HG02571 (cell line): ENCODE measurements around the gene THAP7.
"Not testable (repeated sequence)": the region's sequence is repeated elsewhere in the genome, so short reads cannot be mapped to it uniquely, and the experiment has no call there.

Experiments
- ATAC-seq: cut with Tn5 transposase; IDR thresholded peaks from one replicate; pipeline ENCODE4 v1.9.1; 2021; ENCODE audit warnings: mild to moderate bottlenecking, moderate library complexity; ENCODE audit not compliant: unreplicated experiment

THAP7 gene, protein sequence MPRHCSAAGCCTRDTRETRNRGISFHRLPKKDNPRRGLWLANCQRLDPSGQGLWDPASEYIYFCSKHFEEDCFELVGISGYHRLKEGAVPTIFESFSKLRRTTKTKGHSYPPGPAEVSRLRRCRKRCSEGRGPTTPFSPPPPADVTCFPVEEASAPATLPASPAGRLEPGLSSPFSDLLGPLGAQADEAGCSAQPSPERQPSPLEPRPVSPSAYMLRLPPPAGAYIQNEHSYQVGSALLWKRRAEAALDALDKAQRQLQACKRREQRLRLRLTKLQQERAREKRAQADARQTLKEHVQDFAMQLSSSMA

GRCh38 chr22:21001601-21002325, at the start of gene THAP7:
THAP7 (minus strand) TSS chr22:21002118; CDS start chr22:21001911, 207 bp downstream.
- peak; percentile 77 for ATAC-seq

DNA sequence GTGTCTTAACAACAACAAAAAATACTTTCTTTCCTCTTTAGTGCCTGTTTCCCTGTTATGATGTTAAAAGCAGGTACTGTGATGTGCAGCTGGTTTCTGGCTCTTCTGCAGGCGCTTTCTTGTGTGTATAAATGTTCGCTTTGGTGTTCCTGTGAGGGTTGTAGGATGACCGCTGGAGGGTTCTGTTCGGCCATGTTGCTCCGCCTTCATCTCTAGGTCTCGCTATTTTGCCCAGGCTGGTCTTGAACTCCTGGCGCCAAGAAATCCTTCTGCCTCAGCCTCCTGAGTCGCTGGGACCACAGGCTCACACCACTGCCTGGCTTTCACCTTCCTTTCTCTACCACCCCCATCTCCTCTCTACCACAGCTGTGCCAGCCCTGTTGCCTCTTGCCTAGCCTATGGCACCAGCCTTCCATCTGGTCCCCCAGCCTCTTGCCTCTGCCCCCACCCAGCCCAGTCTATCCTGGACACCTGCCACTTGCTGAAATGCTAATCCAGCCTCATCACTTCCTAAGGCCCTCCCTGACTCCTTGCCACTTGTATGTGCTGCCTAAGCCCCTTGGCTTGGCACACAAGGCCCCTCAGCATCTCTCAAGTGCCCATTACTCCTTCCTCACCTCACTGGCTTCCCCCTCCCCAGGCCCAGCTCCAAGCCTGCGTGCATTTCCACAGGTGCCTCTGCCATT, 49.4 kb upstream of the THAP7 start:
- no peak for ATAC-seq

GRCh38 chr22:21048965-21049364, 47.0 kb upstream of the THAP7 start:
- ATAC-seq: not testable (repeated sequence)

DNA sequence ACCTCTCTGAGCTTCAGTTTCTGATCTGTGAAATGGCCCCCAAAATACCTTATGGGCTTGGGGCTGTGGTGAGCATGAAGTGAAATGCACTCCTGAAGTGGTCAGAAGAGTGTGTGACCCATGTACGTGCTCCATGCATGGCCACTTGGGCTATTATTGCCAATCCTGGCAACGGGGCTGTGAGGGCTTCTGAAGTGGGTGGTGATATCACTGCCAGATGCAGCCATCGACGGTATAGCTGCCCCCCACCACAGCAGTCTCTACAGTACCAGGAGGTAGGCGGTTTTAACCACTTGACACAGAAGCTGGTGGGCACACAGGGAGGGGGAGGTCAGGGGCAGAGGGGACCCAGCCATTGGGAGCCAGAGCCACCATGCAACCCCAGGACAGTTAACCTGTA, 46.5 kb upstream of the THAP7 start:
- not testable (repeated sequence) for ATAC-seq

DNA sequence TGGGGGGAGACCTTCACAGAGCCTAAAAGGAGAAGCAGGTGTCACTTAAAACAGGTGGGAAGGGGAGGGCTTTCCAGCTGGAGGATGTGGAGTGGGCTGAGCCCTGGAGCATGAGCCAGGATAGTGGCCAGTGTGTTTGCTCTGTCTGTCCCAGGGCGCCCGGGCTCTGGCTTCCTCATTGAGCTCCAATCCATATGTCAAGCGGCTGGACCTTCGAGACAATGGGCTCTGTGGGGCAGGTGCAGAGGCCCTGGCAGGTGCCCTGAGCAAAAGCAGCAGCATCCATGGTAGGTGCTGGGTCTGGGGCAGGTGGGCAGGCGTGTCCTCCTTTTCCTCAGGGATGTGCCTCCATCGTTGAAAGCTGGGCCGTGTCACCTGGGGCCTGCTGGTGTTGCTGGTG, 45.8 kb upstream of the THAP7 start:
- ATAC-seq: no peak

DNA sequence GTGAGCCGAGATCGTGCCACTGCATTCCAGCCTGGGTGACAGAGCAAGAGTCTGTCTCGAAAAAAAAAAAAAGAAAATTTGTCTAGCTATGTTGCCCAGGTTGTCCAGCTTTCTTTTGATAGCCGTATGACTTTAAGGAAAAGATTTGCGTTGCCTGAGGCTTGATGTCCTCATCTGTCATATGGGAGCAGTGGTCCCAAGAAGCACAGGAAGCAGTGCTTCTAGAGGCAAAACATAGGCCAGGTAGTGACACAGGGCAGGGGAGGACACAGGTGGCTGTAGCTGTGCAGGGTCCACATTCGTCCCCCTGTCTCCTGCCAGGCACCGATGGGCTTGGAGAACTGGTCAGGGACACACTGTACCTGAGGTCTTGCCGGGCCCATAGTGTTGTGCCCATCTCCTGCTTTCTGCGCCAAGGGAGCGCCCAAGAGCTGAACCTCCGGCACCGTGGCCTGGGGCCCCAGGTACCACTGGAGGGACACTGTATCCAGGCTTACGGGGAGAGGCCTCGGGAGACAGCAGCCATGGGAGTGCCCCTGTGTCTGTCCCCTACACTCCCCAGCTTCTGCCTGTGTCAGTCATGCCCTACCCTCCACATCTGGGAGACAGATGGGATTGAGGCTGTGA, 45.2 kb upstream of the THAP7 start:
- ATAC-seq: no peak

DNA sequence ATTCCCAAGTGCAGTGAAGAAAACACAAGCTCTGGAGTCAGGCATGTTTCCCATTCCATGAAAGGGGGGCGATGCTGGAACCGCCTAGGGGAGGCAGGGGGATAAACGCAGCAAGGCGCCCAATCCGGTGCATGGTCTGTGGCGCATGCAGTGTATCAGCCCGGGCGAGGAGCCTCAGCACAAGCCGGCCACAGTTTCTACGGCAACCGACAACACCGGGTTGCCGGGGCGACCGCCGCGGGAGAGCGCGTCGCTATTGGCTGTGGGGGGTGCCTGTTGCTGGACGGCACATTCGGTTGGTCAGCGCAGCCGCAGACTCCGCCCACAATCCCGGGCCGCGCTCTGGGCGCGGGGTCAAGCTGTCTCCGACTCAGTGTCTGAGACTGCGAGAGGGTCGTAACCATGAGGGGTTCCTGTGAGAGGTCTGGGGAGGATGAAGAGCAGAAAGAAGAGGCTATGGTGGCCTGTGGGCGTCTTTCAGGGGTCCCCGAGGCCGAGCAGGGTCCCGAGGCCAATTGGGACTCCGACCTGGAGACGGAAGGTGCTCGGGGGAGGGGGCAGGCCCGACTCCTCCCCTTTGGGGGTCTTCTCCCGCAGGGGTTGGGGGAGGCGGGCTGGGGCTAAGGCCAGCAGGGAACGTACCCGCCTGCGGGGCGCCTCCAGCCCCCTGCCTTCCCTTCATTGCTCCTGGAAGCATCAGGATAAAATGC, 43.8 kb upstream of the THAP7 start, which contains the start of gene LRRC74B:
Gene LRRC74B, plus strand, starts transcription at position 362 of the 710 bp plus-strand sequence. Its CDS starts 41 bp downstream, at position 403.
- ATAC-seq: no peak

- no peak for ATAC-seq
Observed at GRCh38 chr22:21044931-21045584, 43.1 kb upstream of the THAP7 start.

- ATAC-seq: no peak
Observed at GRCh38 chr22:21043860-21044535, 42.1 kb upstream of the THAP7 start.

DNA sequence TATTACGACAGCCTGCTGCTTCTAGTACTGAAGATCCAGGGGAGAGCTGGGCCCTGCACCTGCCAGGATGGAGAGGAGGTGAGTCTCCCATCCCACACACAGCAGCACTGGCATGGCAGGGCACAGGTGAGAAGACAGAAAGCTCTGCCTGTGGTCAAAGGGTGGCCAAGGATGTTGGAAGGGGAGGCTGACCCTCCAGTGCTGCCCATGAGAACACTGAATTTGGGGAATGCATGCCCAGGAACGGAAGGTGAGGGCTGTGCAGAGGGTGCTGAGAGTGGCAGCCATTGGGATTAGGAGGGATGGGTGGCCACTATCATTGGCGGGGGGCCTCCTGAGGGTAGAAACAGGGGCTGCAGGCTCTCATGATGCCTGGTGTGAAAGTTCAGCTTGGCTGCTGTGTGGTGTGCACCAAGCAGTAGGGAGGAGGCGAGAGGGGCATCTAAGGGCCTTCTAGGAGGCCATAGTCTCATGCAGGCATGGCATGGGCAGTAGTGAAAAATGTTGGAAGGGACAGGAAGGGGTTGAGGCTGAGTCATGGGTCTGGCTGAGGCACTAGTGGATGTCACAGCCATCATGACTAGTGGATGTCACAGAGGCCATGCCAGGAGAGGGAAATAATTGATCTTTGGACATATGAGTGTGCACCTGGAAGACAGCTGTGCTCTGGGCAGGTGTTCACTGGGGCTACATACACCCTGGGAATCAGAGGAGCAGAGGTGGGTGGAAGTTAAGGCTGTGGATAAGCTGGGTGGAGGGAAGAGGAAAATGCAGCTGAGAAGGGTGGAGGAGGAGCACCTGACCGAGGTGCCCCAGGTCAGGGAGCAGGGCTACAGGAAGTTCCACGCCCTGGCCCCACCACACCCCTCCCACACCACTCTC, 41.3 kb upstream of the THAP7 start:
- ATAC-seq: no peak

- no peak for ATAC-seq
Observed at GRCh38 chr22:21041937-21042336, 40.0 kb upstream of the THAP7 start.

GRCh38 chr22:21039158-21039557, 37.2 kb upstream of the THAP7 start:
- ATAC-seq: not testable (repeated sequence)

DNA sequence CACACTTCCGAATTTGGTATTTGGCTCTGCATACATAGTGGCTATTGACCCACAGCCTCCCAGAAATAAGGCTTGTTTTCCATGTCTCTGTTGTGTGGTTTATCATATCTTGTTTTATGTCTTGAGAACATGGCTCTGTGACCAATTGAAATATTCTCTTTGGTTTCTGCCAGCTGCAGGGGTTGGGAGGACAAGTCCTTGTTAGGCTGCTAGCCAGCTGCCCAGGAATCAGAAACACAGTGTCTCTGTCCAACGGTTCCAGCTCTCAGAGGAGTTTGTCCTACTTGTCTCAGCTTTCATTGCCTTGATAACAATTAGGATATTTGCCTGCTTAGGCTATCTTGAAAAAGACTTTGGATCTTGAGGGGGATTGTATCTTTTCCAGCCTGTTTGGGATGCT, 36.5 kb upstream of the THAP7 start:
- ATAC-seq: no peak

GRCh38 chr22:21034989-21035388, 33.1 kb upstream of the THAP7 start:
- ATAC-seq: no peak

- no peak for ATAC-seq
Observed at GRCh38 chr22:21033895-21034294, 32.0 kb upstream of the THAP7 start.

DNA sequence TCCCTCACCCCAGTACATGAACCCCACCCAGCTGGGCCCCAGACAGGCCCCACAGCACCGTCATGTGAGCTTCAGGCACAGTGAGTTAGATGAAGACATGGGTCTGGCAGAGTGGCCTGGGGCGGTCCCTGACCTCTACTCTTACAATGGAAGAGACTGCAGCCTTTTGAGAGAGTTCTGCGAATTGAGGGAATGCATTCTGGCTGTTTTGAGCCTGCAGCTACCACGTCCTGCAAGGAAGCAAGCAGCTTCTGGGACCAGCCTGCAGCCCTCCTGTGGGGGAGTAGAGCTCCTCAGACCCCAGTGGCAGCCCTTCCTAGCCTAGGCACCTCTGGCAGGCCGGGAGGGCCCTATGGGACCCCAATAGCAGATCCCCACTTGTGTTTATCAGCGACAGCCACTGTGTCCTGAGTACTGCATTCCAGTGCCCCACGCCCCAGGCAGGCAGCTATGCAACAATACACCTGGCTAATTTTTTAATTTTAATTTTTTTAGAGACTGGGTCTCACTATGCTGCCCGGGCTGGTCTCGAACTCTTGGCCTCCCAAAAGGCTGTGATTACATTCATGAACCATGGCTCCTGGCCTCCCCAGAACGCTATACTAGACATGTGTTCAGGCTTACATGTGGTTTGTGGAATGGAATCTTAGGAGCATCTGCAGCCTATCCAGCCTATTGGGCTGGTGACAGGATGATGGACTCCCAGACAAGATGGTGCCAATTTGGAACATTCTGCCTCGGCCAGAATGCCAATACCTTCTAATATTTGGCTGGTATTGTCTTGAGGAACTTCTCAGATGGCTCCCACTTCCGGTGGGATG, 31.2 kb upstream of the THAP7 start:
- ATAC-seq: no peak

DNA sequence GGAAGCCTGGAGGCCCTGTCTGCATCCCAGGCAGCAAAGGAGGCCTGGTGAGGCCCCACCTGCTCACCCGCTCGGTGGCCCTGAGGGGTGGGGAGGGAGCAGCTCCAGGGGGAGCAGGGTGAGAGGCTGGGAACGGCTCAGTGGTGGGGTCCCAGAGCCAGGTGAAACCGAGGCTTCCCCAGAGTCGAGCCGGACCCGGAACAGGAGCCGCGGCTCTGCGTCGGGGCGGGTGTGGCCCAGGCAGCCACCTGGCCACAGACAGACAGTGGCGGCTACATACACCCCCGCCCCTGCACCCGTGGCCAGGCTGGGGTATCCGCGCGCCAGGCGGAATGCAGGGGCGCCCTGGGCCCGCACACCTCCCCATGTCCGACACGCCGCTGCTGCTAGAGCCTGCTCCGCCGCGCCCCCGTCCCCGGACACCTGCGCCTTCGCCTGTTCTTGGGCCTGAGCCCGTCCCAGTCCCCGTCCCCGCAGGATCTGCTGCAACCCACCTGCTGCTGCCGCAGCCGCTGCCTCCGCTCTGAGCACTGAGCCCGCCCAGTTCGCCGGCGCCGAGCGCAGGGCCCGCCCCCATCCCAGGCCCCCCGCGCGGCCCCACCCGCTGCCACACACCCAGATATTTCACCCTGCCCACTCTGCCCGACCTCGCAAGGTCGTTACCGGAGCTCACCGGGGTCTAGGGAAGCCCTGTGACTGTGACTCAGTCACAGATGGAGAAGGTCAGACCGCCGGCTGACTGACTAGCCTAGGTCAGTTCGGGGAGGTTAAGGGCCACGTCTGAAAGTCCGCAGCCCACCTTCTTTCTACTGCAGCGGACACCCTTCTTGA, 30.3 kb upstream of the THAP7 start, which contains the start of gene SLC7A4:
Gene SLC7A4, minus strand, starts transcription at position 525 of the 831 bp plus-strand sequence. CDS start 749 bp downstream, outside the sequence.
- no peak for ATAC-seq
